ENCODE data around the gene RBBP4. TPM values are rescaled to one million over a fixed set of nuclear protein-coding genes. Genes with fewer than 3 reads are reported as not detected.
"Not testable (repeated sequence)": the region's sequence is repeated elsewhere in the genome, so short reads cannot be mapped to it uniquely, and the experiment has no call there.

The RBBP4 gene
- total RNA-seq, 1 donor from 2014 or later: 241 TPM

GRCh38 chr1:32632829-32633228 lies 18.2 kb upstream of the RBBP4 start:
- no peak for ATAC-seq (ENCODE audit: low read depth)
- Mint-ChIP-seq H3K4me3 (no peak overlapping the region), H3K36me3 (ENCODE audit: low read depth) (peaks cover 64% of the 10 kb centered on the region), H3K27ac (no peak overlapping the region), H3K4me1 (peaks cover 6% of the 10 kb centered on the region), H3K27me3 (no peaks in the 10 kb centered on the region), H3K9me3 (no peaks in the 10 kb centered on the region)
- DNase-seq: no peak
- ChIA-PET CTCF (no interaction called here), POLR2A (no interaction called here)
- intact Hi-C loops (cut with micrococcal nuclease): no loop called here
- no peak for TF ChIP-seq CTCF (IDR thresholded peaks at IDR 0.05)

GRCh38 chr1:32635508-32636277 lies 15.3 kb upstream of the RBBP4 start:
- H3K4me3 Mint-ChIP-seq: no peak overlapping the region
- no peaks in the 10 kb centered on the region for H3K9me3 Mint-ChIP-seq
- DNase-seq: no peak
- no peaks in the 10 kb centered on the region for H3K27me3 Mint-ChIP-seq
- peaks cover 56% of the 10 kb centered on the region for H3K36me3 Mint-ChIP-seq (ENCODE audit: low read depth)
- peaks cover 4% of the 10 kb centered on the region for H3K4me1 Mint-ChIP-seq
- ChIA-PET CTCF (no interaction called here), POLR2A (interaction anchor here (0.6 kb wide), 1 partner anchor 56 kb away, joined by 5 read pairs; no protein-coding TSS in a partner anchor)
- ATAC-seq (ENCODE audit: low read depth): no peak
- intact Hi-C loops (cut with micrococcal nuclease): no loop called here
- TF ChIP-seq CTCF (IDR thresholded peaks at IDR 0.05): no peak
- H3K27ac Mint-ChIP-seq: no peak overlapping the region

- H3K4me3 Mint-ChIP-seq: no peak overlapping the region
- peaks cover 49% of the 10 kb centered on the region for H3K36me3 Mint-ChIP-seq (ENCODE audit: low read depth)
- H3K27me3 Mint-ChIP-seq: no peaks in the 10 kb centered on the region
- DNase-seq (no peak), ATAC-seq (ENCODE audit: low read depth) (no peak)
- H3K27ac Mint-ChIP-seq: no peak overlapping the region
- peaks cover 4% of the 10 kb centered on the region for H3K4me1 Mint-ChIP-seq
- CTCF ChIA-PET: no interaction called here
- POLR2A ChIA-PET: interaction anchor here (0.6 to 1.2 kb wide), 2 partner anchors 14 to 16 kb away, joined by 3 read pairs; partner anchors contain the start of gene RBBP4
- intact Hi-C loops (cut with micrococcal nuclease): no loop called here
- TF ChIP-seq CTCF (IDR thresholded peaks at IDR 0.05): no peak
- no peaks in the 10 kb centered on the region for H3K9me3 Mint-ChIP-seq
Observed at GRCh38 chr1:32636914-32637645, 13.9 kb upstream of the RBBP4 start.

GRCh38 chr1:32639489-32640075 lies 11.4 kb upstream of the RBBP4 start:
- intact Hi-C loops (cut with micrococcal nuclease): no loop called here
- POLR2A ChIA-PET: no interaction called here
- Mint-ChIP-seq H3K4me1 (peaks cover 4% of the 10 kb centered on the region), H3K4me3 (no peak overlapping the region), H3K27ac (no peak overlapping the region), H3K9me3 (no peaks in the 10 kb centered on the region), H3K27me3 (no peaks in the 10 kb centered on the region), H3K36me3 (ENCODE audit: low read depth) (peaks cover 33% of the 10 kb centered on the region)
- ATAC-seq (ENCODE audit: low read depth) (no peak), DNase-seq (no peak)
- TF ChIP-seq CTCF (IDR thresholded peaks at IDR 0.05): no peak
- CTCF ChIA-PET: no interaction called here

- POLR2A ChIA-PET; CTCF ChIA-PET; intact Hi-C loops (cut with micrococcal nuclease); ATAC-seq (ENCODE audit: low read depth); H3K4me1 Mint-ChIP-seq; H3K4me3 Mint-ChIP-seq; H3K27me3 Mint-ChIP-seq; H3K9me3 Mint-ChIP-seq; H3K27ac Mint-ChIP-seq; DNase-seq: not testable (repeated sequence)
- peaks cover 24% of the 10 kb centered on the region for H3K36me3 Mint-ChIP-seq (ENCODE audit: low read depth)
Observed at GRCh38 chr1:32642292-32642827, 8.6 kb upstream of the RBBP4 start.

All from activated B cell treated with CpG ODN at 0.5 μM for 24 hours (primary cell).